Measurements from ENCODE around the gene PCNX4.

Gene PCNX4

GRCh38 chr14:60101786-60102185 lies 10.1 kb downstream of the PCNX4 start:
- no peak for DNase-seq (ENCODE audit: low read depth)

- no peak for DNase-seq (ENCODE audit: low read depth)
Measured at GRCh38 chr14:60102389-60102788, 10.7 kb downstream of the PCNX4 start.

- DNase-seq (ENCODE audit: low read depth), result no peak
Measured at GRCh38 chr14:60106339-60106738, 14.6 kb downstream of the PCNX4 start.

- DNase-seq (ENCODE audit: low read depth), result no peak
Measured at GRCh38 chr14:60107477-60107876, 15.8 kb downstream of the PCNX4 start.

GRCh38 chr14:60111732-60112131 lies 20.0 kb downstream of the PCNX4 start:
- DNase-seq (ENCODE audit: low read depth), result no peak

- no peak for DNase-seq (ENCODE audit: low read depth)
Measured at GRCh38 chr14:60114881-60115280, 23.2 kb downstream of the PCNX4 start.

GRCh38 chr14:60116181-60116580 lies 24.5 kb downstream of the PCNX4 start:
- no peak for DNase-seq (ENCODE audit: low read depth)

GRCh38 chr14:60125918-60126317 lies 34.2 kb downstream of the PCNX4 start:
- no peak for DNase-seq (ENCODE audit: low read depth)

GRCh38 chr14:60133487-60133886 lies 41.8 kb downstream of the PCNX4 start:
- DNase-seq (ENCODE audit: low read depth), result no peak

GRCh38 chr14:60134702-60135101 lies 43.0 kb downstream of the PCNX4 start:
- no peak for DNase-seq (ENCODE audit: low read depth)

- DNase-seq (ENCODE audit: low read depth), result peak; percentile 47
Measured at GRCh38 chr14:60151715-60152114, 60.0 kb downstream of the PCNX4 start.

GRCh38 chr14:60153991-60154390 lies 62.3 kb downstream of the PCNX4 start:
- no peak for DNase-seq (ENCODE audit: low read depth)

- no peak for DNase-seq (ENCODE audit: low read depth)
Measured at GRCh38 chr14:60154671-60155070, 62.9 kb downstream of the PCNX4 start.

- DNase-seq (ENCODE audit: low read depth), result no peak
Measured at GRCh38 chr14:60160422-60160821, 68.7 kb downstream of the PCNX4 start.

GRCh38 chr14:60161196-60162107 lies 69.7 kb downstream of the PCNX4 start:
- DNase-seq (ENCODE audit: low read depth), result no peak

- DNase-seq (ENCODE audit: low read depth), result no peak
Measured at GRCh38 chr14:60163693-60164092, 72.0 kb downstream of the PCNX4 start.

- no peak for DNase-seq (ENCODE audit: low read depth)
Measured at GRCh38 chr14:60164404-60164711, 72.6 kb downstream of the PCNX4 start.

GRCh38 chr14:60164712-60165546 lies 73.2 kb downstream of the PCNX4 start, which contains the start of gene DHRS7:
Gene DHRS7, minus strand, starts transcription at chr14:60165398. Its CDS starts 89 bp downstream, at chr14:60165309.
- peak; percentile 30 for DNase-seq (ENCODE audit: low read depth)

- DNase-seq (ENCODE audit: low read depth), result no peak
Measured at GRCh38 chr14:60165547-60165876, 73.8 kb downstream of the PCNX4 start.

GRCh38 chr14:60166142-60166541 lies 74.4 kb downstream of the PCNX4 start:
- DNase-seq (ENCODE audit: low read depth), result no peak

GRCh38 chr14:60169722-60170121 lies 78.0 kb downstream of the PCNX4 start:
- DNase-seq (ENCODE audit: low read depth), result no peak

GRCh38 chr14:60170948-60171347 lies 79.2 kb downstream of the PCNX4 start:
- DNase-seq (ENCODE audit: low read depth), result no peak

GRCh38 chr14:60171690-60172089 lies 80.0 kb downstream of the PCNX4 start:
- no peak for DNase-seq (ENCODE audit: low read depth)

All from T follicular helper cell (primary cell).